IMR-90 (cell line): ENCODE data around the gene FLACC1. TPM values are rescaled to one million over a fixed set of nuclear protein-coding genes. Genes with fewer than 3 reads are reported as not detected.

Experiments used
- ATAC-seq: fragments of 200-7000 bp; cut with Tn5 transposase; 2 replicates; pipeline ENCODE4 v1.9.1; 2020; ENCODE audit warnings: low read depth, mild to moderate bottlenecking, moderate library complexity
- BruUV-seq: library from RNA; stranded (reverse); fragments of 400-500 nt; replicated peaks from 2 replicates; lab custom pipeline; 2021; lab: Mats Ljungman, UMichigan
- CTCF ChIA-PET: fragments of 300-600 bp; formaldehyde crosslinking; extraction: SDS; loops from one replicate; lab custom pipeline; 2021; ENCODE audit warnings: antibody characterized with exemption; lab: Yijun Ruan, JAX
- POLR2A ChIA-PET: fragments of 300-600 bp; sonication (Branson Sonifier 250); formaldehyde crosslinking; loops from one replicate; lab custom pipeline; 2022; ENCODE audit warnings: antibody characterized with exemption; ENCODE audit not compliant: unreplicated experiment; lab: Charles Lee
- DNase-seq: peaks from one replicate; pipeline ENCODE4 v3.0.0; 2013
- H2AFZ ChIP-seq: replicated peaks from 2 replicates; pipeline ENCODE3; 2013; ENCODE audit warnings: low read length, mild to moderate bottlenecking; ENCODE audit not compliant: poor library complexity
- H2AK5ac ChIP-seq: 2 replicates; pipeline ENCODE4 v1.6.1; 2013; ENCODE audit warnings: low read depth, low read length, inconsistent platforms
- H2AK9ac ChIP-seq: replicated peaks from 2 replicates; pipeline ENCODE3; 2013; ENCODE audit warnings: mild to moderate bottlenecking, low read depth, low read length, moderate library complexity; ENCODE audit not compliant: poor library complexity
- H2BK120ac ChIP-seq: 2 replicates; pipeline ENCODE4 v1.6.1; 2013; ENCODE audit warnings: low read depth, low read length, inconsistent platforms
- H2BK15ac ChIP-seq: 3 replicates; pipeline ENCODE4 v1.6.1; 2013; ENCODE audit warnings: low read depth, low read length, inconsistent platforms
- H2BK20ac ChIP-seq: 2 replicates; pipeline ENCODE4 v1.6.1; 2013; ENCODE audit warnings: low read depth, mild to moderate bottlenecking, inconsistent platforms, low read length, moderate library complexity
- H2BK5ac ChIP-seq: 2 replicates; pipeline ENCODE4 v1.6.1; 2013; ENCODE audit warnings: mild to moderate bottlenecking, low read depth, low read length, inconsistent platforms; ENCODE audit not compliant: poor library complexity, severe bottlenecking
- H3K14ac ChIP-seq: replicated peaks from 2 replicates; pipeline ENCODE4 v1.6.1; 2013; ENCODE audit warnings: low read depth, low read length, inconsistent platforms
- H3K18ac ChIP-seq: 2 replicates; pipeline ENCODE4 v1.6.1; 2013; ENCODE audit warnings: low read depth, low read length, control low read depth
- H3K23ac ChIP-seq: 2 replicates; pipeline ENCODE4 v1.6.1; 2013; ENCODE audit warnings: low read depth, low read length, inconsistent platforms
- H3K27ac ChIP-seq: 2 replicates; pipeline ENCODE4 v1.5.1; 2013; ENCODE audit warnings: mild to moderate bottlenecking, control low read depth, low read length; ENCODE audit not compliant: insufficient read depth
- H3K27me3 ChIP-seq: 2 replicates; pipeline ENCODE4 v1.6.1; 2013; ENCODE audit warnings: low read length; ENCODE audit not compliant: control insufficient read depth, insufficient read depth
- H3K36me3 ChIP-seq: 2 replicates; pipeline ENCODE4 v1.6.1; 2013; ENCODE audit warnings: low read length, mixed read lengths; ENCODE audit not compliant: control insufficient read depth, insufficient read depth
- H3K4ac ChIP-seq: 2 replicates; pipeline ENCODE4 v1.6.1; 2013; ENCODE audit warnings: low read depth, low read length, inconsistent platforms
- H3K4me1 ChIP-seq: 2 replicates; pipeline ENCODE4 v1.6.1; 2013; ENCODE audit warnings: low read length, mixed read lengths; ENCODE audit not compliant: control insufficient read depth, insufficient read depth
- H3K4me2 ChIP-seq: 2 replicates; pipeline ENCODE4 v1.6.1; 2013; ENCODE audit warnings: low read depth, mild to moderate bottlenecking, control low read depth, low read length, moderate library complexity
- H3K4me3 ChIP-seq: 2 replicates; pipeline ENCODE4 v1.5.1; 2013; ENCODE audit warnings: low read depth, mild to moderate bottlenecking, control low read depth, low read length, moderate library complexity; ENCODE audit not compliant: insufficient read depth
- H3K56ac ChIP-seq: 2 replicates; pipeline ENCODE4 v1.6.1; 2013; ENCODE audit warnings: low read length, inconsistent platforms; ENCODE audit not compliant: insufficient read depth; ENCODE audit errors: extremely low read depth
- H3K79me1 ChIP-seq, 2 experiments: 2 replicates each; pipeline ENCODE4 v1.6.1; 2013; ENCODE audit warnings: low read length in 2 of 2, inconsistent platforms in 1 of 2, low read depth in 1 of 2
- H3K9ac ChIP-seq: 2 replicates; pipeline ENCODE4 v1.6.1; 2013; ENCODE audit warnings: low read depth, low read length, control low read depth
- H3K9me1 ChIP-seq: 2 replicates; pipeline ENCODE4 v1.6.1; 2013; ENCODE audit warnings: low read length, inconsistent platforms; ENCODE audit not compliant: insufficient read depth
- H3K9me3 ChIP-seq: 2 replicates; pipeline ENCODE4 v1.6.1; 2013; ENCODE audit warnings: low read length; ENCODE audit not compliant: control insufficient read depth, insufficient read depth
- H4K20me1 ChIP-seq: 2 replicates; pipeline ENCODE4 v1.6.1; 2013; ENCODE audit warnings: low read length, inconsistent platforms; ENCODE audit not compliant: insufficient read depth
- H4K5ac ChIP-seq: 2 replicates; pipeline ENCODE4 v1.6.1; 2013; ENCODE audit warnings: mild to moderate bottlenecking, low read depth, low read length, control low read depth
- H4K8ac ChIP-seq, 2 experiments: 2 replicates each; pipeline ENCODE4 v1.6.1; 2013; ENCODE audit warnings: low read depth in 2 of 2, low read length in 2 of 2, control low read depth in 1 of 2, inconsistent platforms in 1 of 2
- H4K91ac ChIP-seq: 2 replicates; pipeline ENCODE4 v1.6.1; 2013; ENCODE audit warnings: low read depth, low read length, inconsistent platforms; ENCODE audit not compliant: insufficient read depth
- BHLHE40 ChIP-seq: fragments of 150-350 bp; IDR thresholded peaks from 2 replicates; pipeline ENCODE4 v1.6.1; 2016; ENCODE audit warnings: mild to moderate bottlenecking, low read depth, low read length
- CEBPB ChIP-seq: IDR thresholded peaks from 2 replicates; pipeline ENCODE4 v1.6.1; 2012; ENCODE audit warnings: low read depth, low read length, improper control_type of control experiment
- CHD1 ChIP-seq: IDR thresholded peaks from 2 replicates; pipeline ENCODE4 v1.6.1; 2012; ENCODE audit warnings: low read depth, low read length, improper control_type of control experiment
- FOS ChIP-seq: fragments of 150-350 bp; IDR thresholded peaks from 2 replicates; pipeline ENCODE4 v1.6.1; 2016; ENCODE audit warnings: low read depth, low read length
- MAFK ChIP-seq: IDR thresholded peaks from 2 replicates; pipeline ENCODE4 v1.6.1; 2012; ENCODE audit warnings: low read depth, low read length, improper control_type of control experiment
- MAZ ChIP-seq: IDR thresholded peaks from 2 replicates; pipeline ENCODE4 v1.6.1; 2012; ENCODE audit warnings: low read depth, mild to moderate bottlenecking, low read length, improper control_type of control experiment, moderate library complexity, borderline replicate concordance
- MXI1 ChIP-seq: IDR thresholded peaks from 2 replicates; pipeline ENCODE4 v1.6.1; 2012; ENCODE audit warnings: low read depth, mild to moderate bottlenecking, low read length, moderate library complexity, borderline replicate concordance
- NFE2L2 ChIP-seq: fragments of 150-350 bp; IDR thresholded peaks from 2 replicates; pipeline ENCODE4 v1.6.1; 2016; ENCODE audit warnings: low read depth, mild to moderate bottlenecking, low read length
- POLR2A ChIP-seq: IDR thresholded peaks from 2 replicates; pipeline ENCODE4 v1.6.1; 2012; ENCODE audit warnings: mild to moderate bottlenecking, low read depth, low read length
- RAD21 ChIP-seq: IDR thresholded peaks from 2 replicates; pipeline ENCODE4 v1.6.1; 2012; ENCODE audit warnings: low read length, improper control_type of control experiment
- RCOR1 ChIP-seq: IDR thresholded peaks from 2 replicates; pipeline ENCODE4 v1.6.1; 2012; ENCODE audit warnings: mild to moderate bottlenecking, low read length, improper control_type of control experiment; ENCODE audit not compliant: insufficient replicate concordance
- RFX5 ChIP-seq: IDR thresholded peaks from 2 replicates; pipeline ENCODE4 v1.8.0; 2012; ENCODE audit warnings: low read depth, mild to moderate bottlenecking, low read length, moderate library complexity
- WGBS, 2 experiments: methylation state at CpG; one replicate each; pipeline versions ENCODE4 v1.1.5 to v1.1.7; 2013; ENCODE audit warnings: missing lambda C conversion rate in 2 of 2; ENCODE audit not compliant: insufficient read length in 1 of 2; ENCODE audit errors: extremely low coverage in 2 of 2; 5-methylcytosine and 5-hydroxymethylcytosine counted together
- dilution Hi-C: fragments of 300-500 bp; cut with HindIII; formaldehyde crosslinking; loops from one replicate; pipeline ENCODE4 v1.14.3; 2018; ENCODE audit warnings: low sequenced_read_pairs; ENCODE audit not compliant: unreplicated experiment
- in situ Hi-C: fragments of 300-500 bp; cut with MboI; formaldehyde crosslinking; loops from 3 replicates; pipeline ENCODE4 v1.14.3; 2019; ENCODE audit warnings: low sequenced_read_pairs, inconsistent platforms, mixed read lengths
- intact Hi-C: fragments of 100-400 bp; cut with micrococcal nuclease; formaldehyde crosslinking; loops from 2 replicates; pipeline ENCODE4 v1.10.0; 2022
- polyA plus RNA-seq, 3 experiments: library from polyadenylated mRNA; depleted of rRNA; stranded (reverse); fragments of >200 nt; gene quantifications; 2 replicates each; pipeline ENCODE4 v1.2.3, GENCODE V29; 2012; ENCODE audit warnings: low replicate concordance in 1 of 3
- total RNA-seq: library from RNA; depleted of rRNA; stranded (reverse); fragments of >200 nt; gene quantifications from 2 replicates; pipeline ENCODE4 v1.2.3, GENCODE V29; 2012
- TF ChIP-seq, protein P1 (sequence below): conservative IDR thresholded peaks from 2 replicates; pipeline ENCODE4 v1.5.1; 2012; ENCODE audit warnings: mild to moderate bottlenecking, low read depth, low read length, improper control_type of control experiment
- TF ChIP-seq, protein P2 (sequence below): fragments of 150-350 bp; IDR thresholded peaks from 2 replicates; pipeline ENCODE4 v1.6.1; 2017; ENCODE audit warnings: mild to moderate bottlenecking, antibody characterized with exemption, low read length, low read depth

The FLACC1 gene
- total and polyA plus RNA-seq, 2 of the 4 experiments (the other 2 are of a cell fraction): 0.32 to 0.54 TPM

DNA sequence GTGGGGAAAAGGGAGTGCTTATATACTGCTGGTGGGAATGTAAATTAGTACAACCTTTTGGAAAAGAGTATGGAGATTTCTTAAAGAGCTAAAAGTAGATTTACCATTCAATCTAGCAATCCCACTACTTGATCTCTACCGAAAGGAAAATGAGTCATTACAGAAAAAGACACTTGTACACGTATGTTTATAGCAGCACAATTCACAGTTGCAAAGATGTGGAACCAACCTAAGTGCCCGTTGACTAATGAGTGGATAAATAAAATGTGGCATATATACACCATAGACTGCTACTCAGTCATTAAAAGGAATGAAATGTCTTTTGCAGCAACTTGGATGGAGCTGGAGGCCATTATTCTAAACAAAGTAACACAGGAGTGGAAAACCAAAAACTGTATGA lies 29.5 kb downstream of the FLACC1 start:
- no peak overlapping the region for H3K56ac ChIP-seq
- ChIA-PET POLR2A (no interaction called here), CTCF (no interaction called here)
- H3K9me1 ChIP-seq: no peaks in the 10 kb centered on the region
- no CpG with 5 or more reads among the region's 3 CpGs for WGBS, 2 experiments
- H2BK15ac ChIP-seq: no peak overlapping the region
- H3K9ac ChIP-seq: no peak overlapping the region
- no peak overlapping the region for H4K91ac ChIP-seq
- TF ChIP-seq CHD1: no peak
- TF ChIP-seq, protein P1, sequence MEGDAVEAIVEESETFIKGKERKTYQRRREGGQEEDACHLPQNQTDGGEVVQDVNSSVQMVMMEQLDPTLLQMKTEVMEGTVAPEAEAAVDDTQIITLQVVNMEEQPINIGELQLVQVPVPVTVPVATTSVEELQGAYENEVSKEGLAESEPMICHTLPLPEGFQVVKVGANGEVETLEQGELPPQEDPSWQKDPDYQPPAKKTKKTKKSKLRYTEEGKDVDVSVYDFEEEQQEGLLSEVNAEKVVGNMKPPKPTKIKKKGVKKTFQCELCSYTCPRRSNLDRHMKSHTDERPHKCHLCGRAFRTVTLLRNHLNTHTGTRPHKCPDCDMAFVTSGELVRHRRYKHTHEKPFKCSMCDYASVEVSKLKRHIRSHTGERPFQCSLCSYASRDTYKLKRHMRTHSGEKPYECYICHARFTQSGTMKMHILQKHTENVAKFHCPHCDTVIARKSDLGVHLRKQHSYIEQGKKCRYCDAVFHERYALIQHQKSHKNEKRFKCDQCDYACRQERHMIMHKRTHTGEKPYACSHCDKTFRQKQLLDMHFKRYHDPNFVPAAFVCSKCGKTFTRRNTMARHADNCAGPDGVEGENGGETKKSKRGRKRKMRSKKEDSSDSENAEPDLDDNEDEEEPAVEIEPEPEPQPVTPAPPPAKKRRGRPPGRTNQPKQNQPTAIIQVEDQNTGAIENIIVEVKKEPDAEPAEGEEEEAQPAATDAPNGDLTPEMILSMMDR: no peak
- no peak for TF ChIP-seq RAD21
- TF ChIP-seq FOS: no peak
- TF ChIP-seq BHLHE40: no peak
- no peak for TF ChIP-seq CEBPB
- no peak for TF ChIP-seq MAZ
- TF ChIP-seq POLR2A: no peak
- TF ChIP-seq NFE2L2: no peak
- no peak for TF ChIP-seq RFX5
- TF ChIP-seq, protein P2, sequence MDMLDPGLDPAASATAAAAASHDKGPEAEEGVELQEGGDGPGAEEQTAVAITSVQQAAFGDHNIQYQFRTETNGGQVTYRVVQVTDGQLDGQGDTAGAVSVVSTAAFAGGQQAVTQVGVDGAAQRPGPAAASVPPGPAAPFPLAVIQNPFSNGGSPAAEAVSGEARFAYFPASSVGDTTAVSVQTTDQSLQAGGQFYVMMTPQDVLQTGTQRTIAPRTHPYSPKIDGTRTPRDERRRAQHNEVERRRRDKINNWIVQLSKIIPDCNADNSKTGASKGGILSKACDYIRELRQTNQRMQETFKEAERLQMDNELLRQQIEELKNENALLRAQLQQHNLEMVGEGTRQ: no peak
- no peak for TF ChIP-seq RCOR1
- TF ChIP-seq MXI1: no peak
- no peak for TF ChIP-seq MAFK
- no peak overlapping the region for H3K4me3 ChIP-seq
- no peak overlapping the region for H4K8ac ChIP-seq
- H3K4me2 ChIP-seq: no peak overlapping the region
- in situ Hi-C loops: no loop called here
- no peaks in the 10 kb centered on the region for H3K27me3 ChIP-seq
- H3K18ac ChIP-seq: no peak overlapping the region
- no peak overlapping the region for H3K4ac ChIP-seq
- H3K27ac ChIP-seq: no peak overlapping the region
- H3K14ac ChIP-seq: no peak overlapping the region
- H3K9me3 ChIP-seq: peaks cover 4% of the 10 kb centered on the region; the same call in 1 of the 2 replicates
- no peaks in the 10 kb centered on the region for H3K79me1 ChIP-seq
- BruUV-seq: no TSS peak
- no peak for ATAC-seq
- no peak overlapping the region for H3K23ac ChIP-seq
- no peaks in the 10 kb centered on the region for H3K4me1 ChIP-seq
- no peak overlapping the region for H2BK120ac ChIP-seq
- H2AK5ac ChIP-seq: no peak overlapping the region
- no peak overlapping the region for H4K5ac ChIP-seq
- intact Hi-C loops: no loop called here
- H2AK9ac ChIP-seq: no peak overlapping the region
- H4K20me1 ChIP-seq: no peaks in the 10 kb centered on the region
- no peak for DNase-seq
- H2BK5ac ChIP-seq: no peak overlapping the region
- no peak overlapping the region for H2AFZ ChIP-seq
- dilution Hi-C loops: no loop called here
- H3K36me3 ChIP-seq: no peaks in the 10 kb centered on the region
- no peak overlapping the region for H2BK20ac ChIP-seq
